Frontal cortex (tissue), 4 donors: ENCODE results near the gene OSGIN1. TPM values are rescaled to one million over a fixed set of nuclear protein-coding genes. Genes with fewer than 3 reads are reported as not detected.

Source experiments
- DNase-seq, 2 donors: peaks; one replicate each; pipeline ENCODE4 v3.0.0; 2012; ENCODE audit warnings: low spot score in 2 of 2
- FAIRE-seq: peaks from 2 replicates; lab custom pipeline; 2012; peaks lifted over from hg19 to GRCh38; lab: Jason Lieb, UNC
- total RNA-seq: library from RNA; depleted of rRNA; stranded (reverse); fragments of >200 nt; gene quantifications from one replicate; pipeline ENCODE4 v1.2.3, GENCODE V29; 2014
- donor health status: control.
- donor health status: control.
- donor health status: control.

Gene OSGIN1
- total RNA-seq: not detected

- DNase-seq: peak; percentile 82 to 90
Measured at GRCh38 chr16:83952940-83953795, at the start of gene OSGIN1. Gene OSGIN1 (plus strand): TSS chr16:83953240. CDS start chr16:83957672, 4,432 bp downstream.

GRCh38 chr16:83903751-83904150 is 49.3 kb upstream of the OSGIN1 start:
- DNase-seq: no peak

More at GRCh38 chr16:83952940-83953795, at the start of gene OSGIN1:
- FAIRE-seq: no peak

GRCh38 chr16:83906683-83907082 is 46.4 kb upstream of the OSGIN1 start:
- FAIRE-seq (no peak), DNase-seq (no peak)

More at GRCh38 chr16:83903751-83904150, 49.3 kb upstream of the OSGIN1 start:
- FAIRE-seq: no peak

- no peak for FAIRE-seq
- no peak for DNase-seq
Measured at GRCh38 chr16:83907111-83907510, 45.9 kb upstream of the OSGIN1 start.

GRCh38 chr16:83907631-83908250 is 45.3 kb upstream of the OSGIN1 start:
- FAIRE-seq: no peak
- no peak for DNase-seq

- FAIRE-seq (no peak), DNase-seq (no peak)
Measured at GRCh38 chr16:83908798-83909197, 44.2 kb upstream of the OSGIN1 start.

GRCh38 chr16:83911290-83911689 is 41.8 kb upstream of the OSGIN1 start:
- no peak for FAIRE-seq
- no peak for DNase-seq

- DNase-seq (no peak), FAIRE-seq (no peak)
Measured at GRCh38 chr16:83912519-83913244, 40.4 kb upstream of the OSGIN1 start.

- DNase-seq: no peak
- FAIRE-seq: no peak
Measured at GRCh38 chr16:83913245-83913633, 39.8 kb upstream of the OSGIN1 start.

- peak in 1 of 2 donors; percentile 2 for DNase-seq
- FAIRE-seq: no peak
Measured at GRCh38 chr16:83914091-83914710, 38.8 kb upstream of the OSGIN1 start.

GRCh38 chr16:83915081-83915480 is 38.0 kb upstream of the OSGIN1 start:
- DNase-seq (peak in 1 of 2 donors; percentile 4), FAIRE-seq (no peak)

- DNase-seq (peak in 1 of 2 donors; percentile 8), FAIRE-seq (no peak)
Measured at GRCh38 chr16:83915491-83915890, 37.5 kb upstream of the OSGIN1 start.

GRCh38 chr16:83917152-83918120 is 35.6 kb upstream of the OSGIN1 start:
- no peak for DNase-seq
- no peak for FAIRE-seq

GRCh38 chr16:83920894-83921491 is 32.0 kb upstream of the OSGIN1 start:
- no peak for DNase-seq
- FAIRE-seq: no peak

- FAIRE-seq (no peak), DNase-seq (no peak)
Measured at GRCh38 chr16:83923581-83924365, 29.3 kb upstream of the OSGIN1 start.

GRCh38 chr16:83924686-83925085 is 28.4 kb upstream of the OSGIN1 start:
- FAIRE-seq (no peak), DNase-seq (no peak)

GRCh38 chr16:83925095-83925905 is 27.7 kb upstream of the OSGIN1 start:
- no peak for DNase-seq
- FAIRE-seq: no peak
